DMS114 treated with DMSO at 0.1 percent for 48 hours (cell line): Measurements from ENCODE around the gene HOXD3.
A peak's percentile ranks its signal among the peaks of the same experiment; 100 is the strongest.

Experiments used
- DNase-seq: peaks from one replicate; lab custom pipeline; 2025; ENCODE audit not compliant: unreplicated experiment; lab: John Stamatoyannopoulos, UW

HOXD3 gene

DNA sequence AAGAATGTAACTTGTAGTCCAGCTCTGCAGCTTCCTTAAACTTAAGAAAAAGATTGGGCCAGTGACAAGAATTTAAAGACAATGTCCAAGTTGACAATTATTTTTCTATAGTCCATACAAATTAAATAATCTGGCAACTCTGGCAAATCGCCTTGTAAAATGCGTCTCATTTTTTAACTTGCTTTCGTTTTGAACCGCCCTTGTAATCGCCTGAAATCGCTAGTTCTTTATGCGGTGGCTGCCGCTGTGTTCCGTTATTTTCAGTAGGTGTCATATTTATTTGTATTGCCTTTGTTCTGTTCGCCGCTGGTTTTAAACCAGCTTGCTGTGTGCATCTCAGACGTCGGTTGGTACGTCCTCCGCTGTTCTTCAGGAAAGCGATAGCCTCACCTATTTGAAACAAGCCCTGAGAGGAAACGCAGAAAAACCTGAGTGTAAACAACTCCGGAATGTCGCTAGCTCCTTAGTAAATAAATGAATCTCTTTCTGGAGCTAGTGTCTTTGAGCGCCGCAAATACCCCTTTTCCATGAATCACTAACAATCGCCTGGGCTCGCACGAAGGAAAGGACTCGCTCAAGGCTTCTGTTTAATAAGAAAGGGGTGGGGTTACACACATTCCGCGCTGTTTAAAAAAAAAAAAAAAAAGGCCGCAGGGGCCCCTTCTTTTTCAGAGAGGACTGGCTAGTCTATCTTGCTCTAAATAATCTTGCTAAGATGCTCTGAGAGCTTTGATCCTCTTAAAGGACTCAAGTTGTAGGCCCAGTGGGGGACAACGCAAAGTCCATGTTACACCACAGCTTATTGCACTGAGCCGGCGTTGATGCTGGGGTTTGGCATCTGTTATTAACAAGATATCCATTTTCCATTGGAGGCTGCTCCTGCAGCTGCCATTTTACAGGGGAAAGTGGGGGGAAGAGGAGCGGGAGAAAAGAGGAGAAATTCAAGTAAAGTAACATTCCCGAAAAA lies 24.6 kb upstream of the HOXD3 start:
- DNase-seq = no peak

DNA sequence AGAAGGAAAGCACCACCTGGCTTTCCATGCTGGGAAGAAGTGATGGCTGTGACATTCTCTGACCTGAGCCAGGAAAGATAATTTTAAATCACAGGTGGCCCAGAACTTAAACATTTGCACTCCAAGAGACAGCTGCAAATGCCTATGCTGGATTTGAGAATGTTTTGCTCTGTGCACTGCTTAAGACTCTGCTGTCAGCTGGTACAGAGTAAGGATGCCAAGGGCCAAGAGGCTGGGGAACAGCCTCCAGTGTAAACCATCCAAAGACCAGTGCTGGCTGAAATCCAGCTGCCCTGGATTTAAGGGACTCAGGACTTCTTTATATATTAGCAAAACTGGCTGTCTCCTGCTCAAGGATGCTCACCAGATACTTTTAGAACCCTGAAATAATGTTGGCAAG lies 23.7 kb upstream of the HOXD3 start:
- DNase-seq = no peak

- no peak for DNase-seq
Measured at GRCh38 chr2:176134035-176134434, 23.1 kb upstream of the HOXD3 start.

- DNase-seq = peak; percentile 17
Measured at GRCh38 chr2:176135035-176135440, 22.1 kb upstream of the HOXD3 start.

- DNase-seq = no peak
Measured at GRCh38 chr2:176136374-176137251, 20.5 kb upstream of the HOXD3 start.

DNA sequence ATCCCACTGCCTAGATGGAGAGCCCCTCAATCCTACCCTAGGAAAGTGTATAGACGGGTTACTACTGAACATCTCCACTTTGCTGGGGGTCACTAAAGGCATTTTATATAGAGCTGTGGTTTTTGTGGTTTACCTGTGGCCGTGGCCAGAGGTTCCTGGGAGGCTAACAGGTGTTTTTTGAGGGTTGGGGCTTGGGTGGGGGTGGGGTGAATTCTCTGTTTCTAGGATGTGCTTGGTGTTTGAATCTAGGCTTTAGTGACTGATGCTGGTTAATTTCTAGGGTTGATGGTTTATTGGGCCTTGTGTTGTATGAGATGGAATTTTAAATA lies 19.9 kb upstream of the HOXD3 start:
- DNase-seq = no peak

DNA sequence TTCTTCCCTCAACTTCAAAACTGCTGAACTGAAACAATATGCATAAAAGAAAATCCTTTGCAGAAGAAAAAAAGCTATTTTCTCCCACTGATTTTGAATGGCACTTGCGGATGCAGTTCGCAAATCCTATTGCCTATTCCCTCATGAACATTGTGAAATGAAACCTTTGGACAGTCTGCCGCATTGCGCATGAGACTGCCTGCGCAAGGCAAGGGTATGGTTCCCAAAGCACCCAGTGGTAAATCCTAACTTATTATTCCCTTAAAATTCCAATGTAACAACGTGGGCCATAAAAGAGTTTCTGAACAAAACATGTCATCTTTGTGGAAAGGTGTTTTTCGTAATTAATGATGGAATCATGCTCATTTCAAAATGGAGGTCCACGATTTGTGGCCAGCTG lies 19.2 kb upstream of the HOXD3 start:
- DNase-seq = no peak

DNA sequence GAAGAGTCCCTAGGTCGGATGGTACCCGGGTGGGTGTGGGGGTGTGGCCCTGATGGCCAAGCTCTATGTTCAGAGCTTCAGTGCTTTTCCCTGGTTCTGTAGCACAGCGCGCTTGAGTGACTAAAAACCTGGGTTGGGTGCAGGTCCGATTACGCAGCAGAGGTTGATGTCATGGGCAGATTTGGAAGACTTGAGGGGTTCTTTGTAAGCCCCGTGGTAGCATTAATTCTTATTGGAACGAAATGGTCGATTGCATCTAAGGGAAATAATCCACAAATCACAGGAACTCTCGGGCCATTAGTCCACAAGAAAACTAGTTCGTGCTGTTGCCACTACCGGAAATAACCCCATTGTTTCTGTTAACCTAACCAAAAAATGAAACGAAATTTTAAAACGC lies 18.6 kb upstream of the HOXD3 start:
- no peak for DNase-seq

DNA sequence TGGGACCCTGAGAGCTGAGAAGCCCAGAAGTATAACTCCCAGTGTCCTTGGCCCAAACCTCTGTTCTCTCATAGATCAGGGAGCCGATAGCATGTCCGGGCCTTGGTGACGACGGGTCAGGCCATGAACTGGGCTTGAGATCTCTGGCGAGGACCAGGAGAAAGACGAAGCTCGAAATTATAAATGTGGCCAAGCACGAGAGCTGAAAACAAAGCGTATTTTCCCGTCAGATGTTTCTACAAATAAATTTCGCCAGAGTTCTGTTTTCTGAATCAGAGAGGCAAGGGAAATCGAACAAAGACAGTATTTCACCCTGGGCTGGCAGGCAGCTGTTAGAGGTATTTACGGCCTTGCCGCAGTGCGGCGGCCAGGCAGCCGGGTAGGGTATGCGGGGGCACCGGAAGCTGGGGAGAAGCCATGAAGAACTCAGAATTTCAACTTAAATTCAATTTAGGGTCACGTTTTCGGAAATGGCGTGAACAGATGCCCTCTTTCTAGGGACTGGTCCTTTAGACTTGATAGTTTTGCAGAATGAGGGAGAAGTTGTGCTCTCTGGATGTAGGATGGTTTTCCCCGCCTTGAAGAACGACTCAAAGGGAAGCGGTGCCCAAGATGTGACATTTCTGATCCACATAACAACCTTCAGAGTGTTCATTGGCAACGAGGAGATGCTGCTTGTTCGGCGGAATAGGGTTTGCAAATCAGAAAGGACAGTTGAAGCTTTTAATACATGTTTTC lies 18.0 kb upstream of the HOXD3 start:
- DNase-seq = no peak

GRCh38 chr2:176139661-176140512 lies 17.2 kb upstream of the HOXD3 start:
- DNase-seq = no peak

GRCh38 chr2:176140513-176141317 lies 16.4 kb upstream of the HOXD3 start:
- no peak for DNase-seq

- DNase-seq = no peak
Measured at GRCh38 chr2:176142281-176142680, 14.8 kb upstream of the HOXD3 start.

DNA sequence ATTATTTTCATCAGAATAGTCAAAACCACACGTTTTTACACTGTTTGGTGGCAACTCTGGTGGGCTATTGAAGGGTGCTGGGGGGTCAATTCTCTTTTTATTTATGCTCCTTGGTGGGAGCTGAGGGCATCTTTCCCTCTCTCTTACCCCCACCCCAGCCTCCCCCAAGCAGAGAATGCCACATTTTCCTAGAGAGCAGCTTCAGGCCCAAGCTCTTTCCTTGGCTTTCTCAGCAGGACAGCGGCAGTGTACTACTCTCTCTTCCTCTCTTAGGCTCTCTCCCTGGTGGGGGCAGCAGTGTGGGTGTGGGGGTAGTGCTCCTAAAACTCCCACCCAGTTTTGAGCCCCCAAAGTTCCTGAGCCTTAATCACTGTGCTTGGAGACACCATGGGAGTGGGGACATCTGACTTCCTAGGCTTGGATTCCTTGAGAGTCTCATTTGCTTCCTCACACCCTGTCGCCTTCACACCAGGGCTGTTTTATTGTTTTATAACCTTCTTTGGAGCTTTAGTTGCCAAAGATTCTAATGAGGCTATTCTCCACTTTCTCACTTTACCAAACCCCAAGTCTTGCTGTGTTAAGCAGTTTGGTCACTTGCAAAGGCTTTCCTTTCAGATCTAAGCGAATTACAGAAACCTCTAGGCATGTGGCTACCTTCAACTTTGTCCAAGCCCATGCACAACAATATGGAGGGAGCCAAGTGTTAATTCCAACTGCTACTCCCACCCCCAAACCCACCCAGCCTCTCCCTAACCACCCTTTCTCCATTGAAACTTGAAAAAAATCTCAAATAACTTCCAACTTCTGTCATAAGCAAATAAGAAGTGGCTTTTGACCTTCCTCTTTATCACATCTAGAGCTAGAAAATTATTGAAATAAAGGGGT lies 11.8 kb upstream of the HOXD3 start:
- DNase-seq = no peak

GRCh38 chr2:176146101-176146500 lies 11.0 kb upstream of the HOXD3 start:
- no peak for DNase-seq

DNA sequence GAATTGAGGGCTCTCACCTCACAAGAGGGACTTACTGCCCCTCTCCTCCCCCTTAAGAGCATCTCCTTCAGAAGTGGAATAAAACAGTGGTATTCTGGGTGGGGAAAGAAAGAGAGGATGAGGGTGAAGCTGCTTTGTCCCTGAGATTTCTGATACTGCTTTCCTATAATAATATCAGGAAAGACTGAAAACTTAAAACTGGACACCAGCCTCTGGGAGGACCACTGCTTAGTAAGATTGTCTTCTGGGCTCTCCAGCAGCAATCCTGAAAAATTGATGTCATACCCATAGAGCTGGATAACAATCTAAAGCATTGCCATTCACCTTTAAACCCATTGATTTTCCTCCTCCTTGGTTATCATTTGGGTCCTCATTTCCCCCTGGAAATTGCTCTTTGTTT lies 10.5 kb upstream of the HOXD3 start:
- DNase-seq = no peak

GRCh38 chr2:176147210-176147799 lies 9.8 kb upstream of the HOXD3 start:
- no peak for DNase-seq

DNA sequence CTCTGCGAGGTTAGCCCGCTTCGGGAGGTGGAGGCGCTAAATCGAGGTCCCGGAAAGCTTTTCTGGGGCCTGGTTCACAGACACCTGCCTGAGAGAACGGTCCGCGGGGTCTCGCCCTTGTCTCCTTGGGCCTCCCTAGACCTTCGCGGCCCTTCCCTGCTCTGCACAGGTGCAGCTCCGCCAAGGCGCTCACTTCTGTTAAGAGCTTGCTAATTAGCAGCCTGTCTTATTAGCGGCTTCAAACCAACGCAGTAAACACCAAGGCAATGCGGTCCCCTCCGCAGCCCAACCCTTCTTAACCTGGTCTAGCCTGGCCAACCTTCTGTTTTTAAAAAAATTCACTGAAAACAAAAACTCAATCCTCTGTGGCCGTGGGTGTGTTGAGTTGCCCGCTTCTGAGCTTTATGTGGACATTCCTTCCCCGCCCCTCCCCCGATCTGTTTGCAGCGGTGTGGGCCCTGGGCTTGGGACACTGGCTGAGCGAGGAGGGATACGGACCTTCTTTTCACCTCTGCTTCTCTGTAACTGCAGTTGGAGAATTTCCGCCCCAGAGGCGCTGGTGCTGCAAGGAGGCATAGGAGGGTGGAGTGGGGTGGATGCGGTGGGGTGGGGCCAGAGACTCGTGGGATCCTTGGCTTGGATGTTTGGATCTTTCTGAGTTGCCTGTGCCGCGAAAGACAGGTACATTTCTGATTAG lies 9.2 kb upstream of the HOXD3 start:
- DNase-seq = no peak
